ENCODE measurements around the gene SNRNP27.

The SNRNP27 gene

GRCh38 chr2:69916106-69916505, 22.4 kb downstream of the SNRNP27 start:
- DNase-seq (ENCODE audit: low read depth) = no peak
- H3K4me3 ChIP-seq (ENCODE audit: control insufficient read depth, low read depth, low read length) = peak overlapping the region; percentile 89
- no peak for TF ChIP-seq CTCF (IDR thresholded peaks at IDR 0.05; ENCODE audit: control insufficient read depth, insufficient read depth, low read depth, low read length, missing control alignments)

- TF ChIP-seq CTCF (IDR thresholded peaks at IDR 0.05; ENCODE audit: control insufficient read depth, insufficient read depth, low read depth, low read length, missing control alignments) = no peak
- peak; percentile 79 for DNase-seq (ENCODE audit: low read depth)
- no peak overlapping the region for H3K4me3 ChIP-seq (ENCODE audit: control insufficient read depth, low read depth, low read length)
These were observed 24.1 kb downstream of the SNRNP27 start for GRCh38 chr2:69917852-69918251.

DNA sequence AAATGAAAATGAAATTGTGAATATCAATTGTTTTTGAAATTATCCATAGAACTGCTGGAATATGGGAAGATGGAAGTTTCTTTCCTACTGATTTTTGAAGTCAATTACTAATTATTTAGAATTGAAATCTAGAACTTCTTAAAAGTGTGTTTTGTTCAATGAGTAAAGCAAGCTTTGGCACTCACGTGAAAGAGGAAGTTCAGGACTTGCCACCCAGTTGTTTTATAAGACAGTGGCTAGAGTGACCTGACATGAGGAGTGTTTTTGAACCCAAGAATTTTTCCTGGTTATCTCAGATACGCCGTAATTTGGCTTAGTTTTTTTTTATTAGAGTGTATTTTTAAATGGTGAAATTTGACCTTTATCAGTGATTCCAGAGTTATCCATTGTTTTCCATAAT, 24.6 kb downstream of the SNRNP27 start:
- no peak overlapping the region for H3K4me3 ChIP-seq (ENCODE audit: control insufficient read depth, low read depth, low read length)
- no peak for DNase-seq (ENCODE audit: low read depth)
- no peak for TF ChIP-seq CTCF (IDR thresholded peaks at IDR 0.05; ENCODE audit: control insufficient read depth, insufficient read depth, low read depth, low read length, missing control alignments)

- no peak for DNase-seq (ENCODE audit: low read depth)
- no peak for TF ChIP-seq CTCF (IDR thresholded peaks at IDR 0.05; ENCODE audit: control insufficient read depth, insufficient read depth, low read depth, low read length, missing control alignments)
- no peak overlapping the region for H3K4me3 ChIP-seq (ENCODE audit: control insufficient read depth, low read depth, low read length)
These were observed 29.4 kb downstream of the SNRNP27 start for GRCh38 chr2:69923116-69923515.

DNA sequence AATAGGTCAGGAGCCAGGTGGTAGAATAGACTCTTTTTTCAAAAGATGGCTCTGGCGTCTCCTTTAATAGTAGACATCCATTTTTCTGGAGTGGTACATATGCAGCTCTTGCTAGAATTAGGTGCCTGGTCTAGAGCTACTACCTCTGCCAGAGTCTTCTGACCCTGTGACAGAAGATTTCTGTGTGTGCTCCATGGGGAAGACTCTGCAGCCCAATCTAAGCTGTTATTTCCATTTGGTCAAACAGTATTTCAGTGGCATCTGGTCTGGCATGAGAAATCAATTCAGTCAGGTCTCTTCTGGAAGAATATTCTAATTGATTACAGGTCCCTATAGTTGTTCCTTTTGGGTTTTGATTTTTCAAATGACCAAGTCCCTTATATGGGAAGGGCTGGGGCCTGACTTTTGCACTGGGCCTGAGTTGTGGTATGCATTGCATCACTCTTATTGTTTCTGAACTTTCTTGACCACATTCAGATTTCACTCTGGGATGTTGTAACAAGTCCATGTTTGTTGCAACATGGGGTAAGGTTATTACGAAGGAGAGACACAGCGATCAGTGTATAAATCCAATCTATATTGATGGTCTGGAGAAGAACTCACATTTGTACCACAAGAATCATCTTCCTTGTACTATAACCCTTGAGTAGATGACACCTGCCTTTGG, 33.2 kb downstream of the SNRNP27 start:
- TF ChIP-seq CTCF (IDR thresholded peaks at IDR 0.05; ENCODE audit: control insufficient read depth, insufficient read depth, low read depth, low read length, missing control alignments) = no peak
- no peak overlapping the region for H3K4me3 ChIP-seq (ENCODE audit: control insufficient read depth, low read depth, low read length)
- DNase-seq (ENCODE audit: low read depth) = peak; percentile 54

DNA sequence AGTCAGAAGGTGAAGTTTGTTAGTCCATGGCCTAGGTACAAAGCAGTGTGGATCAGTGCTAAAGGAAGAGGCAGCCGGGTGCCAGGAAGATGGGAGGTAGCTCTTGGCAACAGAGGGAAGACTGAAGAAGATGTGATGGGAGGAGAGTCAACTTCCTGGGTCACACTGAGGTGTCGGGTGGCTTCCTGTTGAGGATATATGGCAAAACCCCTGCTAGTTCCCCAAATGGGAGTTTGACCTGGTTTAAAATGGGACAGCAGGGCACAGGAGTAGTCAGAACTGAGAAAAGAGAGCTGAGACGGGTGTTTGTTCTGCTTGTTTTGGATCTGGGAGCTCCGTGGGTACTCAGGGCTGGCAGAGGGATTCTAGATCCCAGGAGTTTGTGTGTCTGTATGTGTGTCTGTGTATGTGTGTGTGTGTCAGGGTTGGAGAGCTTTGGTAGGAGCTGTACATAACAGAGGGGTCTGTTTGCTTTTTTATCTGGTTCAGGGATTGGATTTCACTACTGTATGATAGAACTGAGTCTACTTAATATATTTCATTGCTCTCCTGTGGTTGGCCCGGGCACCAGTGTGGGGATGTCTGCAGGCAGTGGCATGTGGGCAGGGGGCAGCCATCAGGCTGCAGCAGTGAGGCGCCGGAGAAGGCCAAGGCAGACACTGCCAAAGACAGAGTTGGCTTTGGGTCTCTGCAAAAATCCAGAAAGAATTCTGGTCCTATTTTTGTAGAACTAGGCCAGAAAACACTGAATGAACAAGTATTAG, 38.3 kb downstream of the SNRNP27 start:
- no peak for DNase-seq (ENCODE audit: low read depth)
- H3K4me3 ChIP-seq (ENCODE audit: control insufficient read depth, low read depth, low read length) = no peak overlapping the region
- TF ChIP-seq CTCF (IDR thresholded peaks at IDR 0.05; ENCODE audit: control insufficient read depth, insufficient read depth, low read depth, low read length, missing control alignments) = no peak
